NCI-H69 (cell line): Measurements from ENCODE around the gene APP.
A peak's percentile ranks its signal among the peaks of the same experiment; 100 is the strongest.
"Not testable (repeated sequence)": the region's sequence is repeated elsewhere in the genome, so short reads cannot be mapped to it uniquely, and the experiment has no call there.

Experiments
- DNase-seq: peaks from one replicate; lab custom pipeline; 2025; lab: John Stamatoyannopoulos, UW

The APP gene

GRCh38 chr21:26162081-26162480, 8.5 kb downstream of the APP start:
- no peak for DNase-seq

GRCh38 chr21:26159869-26160268, 10.7 kb downstream of the APP start:
- DNase-seq, result no peak

- DNase-seq, result no peak
Measured at GRCh38 chr21:26157801-26158200, 12.8 kb downstream of the APP start.

GRCh38 chr21:26154753-26155152, 15.8 kb downstream of the APP start:
- no peak for DNase-seq

GRCh38 chr21:26153758-26154157, 16.8 kb downstream of the APP start:
- no peak for DNase-seq

- DNase-seq, result no peak
Measured at GRCh38 chr21:26148840-26149354, 21.7 kb downstream of the APP start.

GRCh38 chr21:26148071-26148839, 22.3 kb downstream of the APP start:
- no peak for DNase-seq

GRCh38 chr21:26147535-26147934, 23.0 kb downstream of the APP start:
- no peak for DNase-seq

GRCh38 chr21:26146681-26147080, 23.9 kb downstream of the APP start:
- DNase-seq, result no peak

- no peak for DNase-seq
Measured at GRCh38 chr21:26144031-26144430, 26.5 kb downstream of the APP start.

- DNase-seq, result no peak
Measured at GRCh38 chr21:26142363-26142762, 28.2 kb downstream of the APP start.

GRCh38 chr21:26140926-26141325, 29.6 kb downstream of the APP start:
- no peak for DNase-seq

- peak; percentile 57 for DNase-seq
Measured at GRCh38 chr21:26140164-26140579, 30.4 kb downstream of the APP start.

- DNase-seq, result no peak
Measured at GRCh38 chr21:26138615-26139257, 31.8 kb downstream of the APP start.

GRCh38 chr21:26137379-26138060, 33.0 kb downstream of the APP start:
- DNase-seq, result no peak

GRCh38 chr21:26136671-26137070, 33.9 kb downstream of the APP start:
- DNase-seq, result no peak

GRCh38 chr21:26135520-26135919, 35.0 kb downstream of the APP start:
- DNase-seq, result no peak

- DNase-seq, result no peak
Measured at GRCh38 chr21:26131554-26131953, 39.0 kb downstream of the APP start.

GRCh38 chr21:26131053-26131452, 39.5 kb downstream of the APP start:
- not testable (repeated sequence) for DNase-seq

GRCh38 chr21:26130249-26130881, 40.2 kb downstream of the APP start:
- no peak for DNase-seq

GRCh38 chr21:26127918-26128317, 42.7 kb downstream of the APP start:
- no peak for DNase-seq

GRCh38 chr21:26127073-26127814, 43.3 kb downstream of the APP start:
- no peak for DNase-seq
